Limb (tissue), 2 donors: ENCODE results near the gene PLOD2.

ENCODE experiments used
- DNase-seq, 2 donors: peaks; one replicate each; pipeline ENCODE4 v3.0.0-alpha.2; 2016; ENCODE audit errors: extremely low spot score in 2 of 2

Gene PLOD2

DNA sequence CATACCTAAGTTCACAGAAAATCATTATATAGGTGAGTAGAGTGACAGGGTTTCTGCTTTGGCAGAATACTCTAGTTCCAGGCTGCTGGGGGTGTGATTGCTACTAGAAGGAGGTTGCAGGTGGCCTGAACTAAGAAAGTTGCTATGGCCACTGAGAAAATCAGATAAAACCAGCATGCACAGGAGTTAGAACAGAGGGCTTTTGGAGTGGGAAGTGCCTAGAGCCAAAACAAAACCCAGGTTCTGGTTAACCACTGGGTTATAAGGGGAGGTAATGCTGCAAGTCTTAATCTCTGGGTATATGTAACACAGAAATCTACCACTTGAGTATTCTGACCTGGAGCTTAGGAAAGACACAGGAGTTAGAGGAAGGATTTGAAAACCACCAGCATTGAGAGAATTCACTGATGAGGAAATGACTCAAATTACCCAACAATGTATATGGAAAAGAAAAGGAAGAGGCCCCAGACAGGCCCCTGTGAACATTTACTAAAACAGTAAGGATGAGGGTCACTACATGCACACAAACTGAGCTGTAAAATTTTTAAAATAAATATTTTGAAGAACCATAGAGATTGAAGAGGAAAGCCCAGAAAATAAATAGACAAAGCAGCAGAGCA lies 60.0 kb downstream of the PLOD2 start:
- no peak for DNase-seq

DNA sequence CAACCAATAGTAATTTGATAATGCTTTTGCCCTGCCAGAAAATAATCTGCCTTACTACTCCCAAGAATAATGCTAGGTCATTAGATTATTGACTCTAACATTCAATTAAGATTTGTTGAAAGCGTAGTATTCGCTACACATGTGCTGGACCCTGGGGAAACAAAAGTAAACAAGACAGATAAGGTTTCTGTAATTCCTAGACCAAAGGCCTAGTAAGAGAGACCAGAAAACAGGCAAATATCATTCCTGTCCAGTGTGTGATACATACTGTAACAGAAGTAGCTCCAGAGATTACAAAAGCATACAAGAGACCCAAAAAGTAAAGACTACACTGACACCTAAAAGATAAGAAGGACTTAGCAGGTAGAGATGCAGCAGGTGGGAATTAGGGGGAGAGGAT lies 60.8 kb downstream of the PLOD2 start:
- no peak for DNase-seq

DNA sequence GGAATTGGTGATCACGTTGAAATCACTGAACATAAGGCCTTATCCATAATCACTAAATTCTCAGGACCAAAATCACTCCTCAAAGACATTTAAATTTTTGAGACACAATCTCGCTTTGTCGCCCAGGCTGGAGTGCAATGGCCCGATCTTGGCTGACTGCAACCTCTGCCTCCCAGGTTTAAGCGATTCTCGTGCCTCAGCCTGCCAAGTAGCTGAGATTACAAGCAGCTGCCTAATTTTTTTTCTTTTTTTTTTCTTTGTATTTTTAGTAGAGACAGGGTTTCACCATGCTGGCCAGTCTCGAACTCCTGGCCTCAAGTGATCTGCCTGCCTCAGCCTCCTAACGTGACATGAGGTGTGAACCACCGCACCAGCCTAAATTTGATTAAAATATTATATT lies 61.7 kb downstream of the PLOD2 start:
- no peak for DNase-seq

DNA sequence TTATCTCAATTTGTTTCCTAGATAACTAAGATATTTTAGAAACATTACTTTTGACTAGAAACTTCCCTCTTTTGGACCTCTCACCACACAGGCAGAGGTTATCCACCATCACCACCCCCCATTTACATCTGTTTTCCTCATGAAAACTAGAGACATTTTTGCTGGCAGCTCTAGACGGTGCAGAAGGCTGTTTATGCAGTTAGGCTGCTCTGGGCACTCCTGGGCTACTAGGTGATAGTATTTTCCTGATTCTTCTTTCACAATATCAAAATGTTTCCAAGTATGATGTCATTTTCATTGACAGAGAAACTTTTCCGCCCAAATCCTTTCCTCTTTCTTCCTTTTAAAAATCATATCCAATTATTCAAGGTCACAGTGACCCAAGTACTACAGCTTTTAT lies 67.1 kb downstream of the PLOD2 start:
- DNase-seq = no peak

DNA sequence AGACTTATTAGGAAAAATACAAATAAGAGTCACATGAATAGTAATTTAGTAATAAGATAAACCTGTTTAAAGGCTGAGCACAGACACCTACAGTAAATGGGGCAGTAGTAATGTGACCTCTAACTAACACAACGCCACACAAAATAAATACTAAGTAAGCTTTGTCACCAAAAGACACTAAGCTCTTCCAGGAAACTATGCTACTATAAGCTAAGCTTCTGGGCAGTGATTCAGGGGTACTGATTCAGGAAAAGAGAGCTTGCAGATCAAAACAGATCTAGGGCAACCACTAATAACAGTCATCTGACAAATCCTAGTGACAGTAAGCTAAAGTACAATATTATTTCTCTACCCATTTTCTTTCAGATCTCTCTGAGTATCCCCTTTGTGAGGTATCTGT lies 68.8 kb downstream of the PLOD2 start:
- DNase-seq = no peak

DNA sequence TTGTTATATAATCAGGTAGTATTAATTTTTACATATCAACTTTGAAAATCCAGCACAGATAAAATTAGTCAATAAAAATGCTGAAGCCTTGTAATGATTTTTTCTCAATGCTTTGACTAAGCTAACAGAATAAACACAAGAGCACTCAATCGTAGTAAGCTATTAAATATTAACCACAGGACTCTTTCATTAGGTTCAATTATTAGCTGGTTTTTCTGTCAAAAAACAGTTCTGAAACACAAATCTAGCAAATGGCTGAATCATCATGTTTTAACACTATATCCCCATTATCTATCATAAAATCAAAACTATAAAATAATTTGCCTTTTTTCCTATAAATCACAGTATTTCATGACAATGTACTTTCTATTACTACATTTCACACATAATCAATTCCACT lies 69.6 kb downstream of the PLOD2 start:
- DNase-seq = no peak

DNA sequence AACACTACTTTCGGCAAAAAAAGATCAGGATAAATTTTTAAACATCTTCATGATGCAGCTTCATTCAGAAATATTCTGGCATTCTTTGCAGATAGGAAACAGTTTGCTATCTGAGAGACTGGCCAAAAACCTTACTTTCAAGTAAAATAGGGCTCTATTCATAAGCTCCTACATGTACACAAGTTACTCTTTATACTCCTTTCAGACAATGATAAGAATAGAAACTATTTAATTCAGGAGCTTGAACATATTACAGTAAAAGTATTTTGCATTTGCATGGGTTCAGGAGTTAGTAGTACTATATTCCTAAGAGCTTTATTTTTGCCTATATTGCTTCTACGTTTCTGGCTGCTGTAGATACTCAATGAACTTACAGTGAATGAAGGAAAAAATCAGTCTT lies 70.5 kb downstream of the PLOD2 start:
- no peak for DNase-seq

DNA sequence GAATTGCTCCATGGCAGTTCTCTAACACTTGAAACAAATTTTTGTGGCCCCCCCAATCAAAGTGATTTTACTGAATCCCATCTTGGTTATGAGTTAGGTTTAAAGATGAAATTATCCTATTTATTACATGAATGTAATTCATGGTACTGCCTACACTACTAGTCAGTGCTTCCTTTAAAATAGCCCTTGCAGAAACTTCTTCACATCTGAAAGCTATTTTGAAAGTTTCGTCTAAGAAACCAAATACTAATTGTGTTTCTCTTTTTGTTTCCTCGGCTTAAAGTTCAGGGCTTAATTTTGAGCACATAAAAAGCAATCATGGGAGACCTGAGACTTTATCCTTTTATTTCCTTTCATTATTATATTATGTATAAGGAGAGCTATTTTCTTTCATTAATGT lies 72.1 kb downstream of the PLOD2 start:
- DNase-seq = no peak

DNA sequence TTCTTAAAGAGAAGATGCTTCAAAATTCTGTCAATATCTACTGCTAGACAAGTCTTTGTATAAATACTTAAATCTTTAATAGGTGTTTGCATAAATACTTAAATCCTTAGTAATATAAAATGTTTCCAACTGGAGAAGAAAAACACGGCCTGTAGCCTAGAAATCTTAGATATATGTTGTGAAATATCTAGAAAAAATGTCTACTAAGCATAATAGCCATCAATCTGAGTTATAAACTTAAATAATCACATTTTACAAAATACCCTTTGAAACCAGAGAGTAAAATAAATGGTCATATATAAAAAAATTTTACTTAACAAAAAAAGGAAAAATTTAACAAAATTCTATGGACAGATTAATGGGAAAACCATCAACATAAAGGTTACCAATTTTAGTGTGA lies 73.9 kb downstream of the PLOD2 start:
- DNase-seq = no peak

DNA sequence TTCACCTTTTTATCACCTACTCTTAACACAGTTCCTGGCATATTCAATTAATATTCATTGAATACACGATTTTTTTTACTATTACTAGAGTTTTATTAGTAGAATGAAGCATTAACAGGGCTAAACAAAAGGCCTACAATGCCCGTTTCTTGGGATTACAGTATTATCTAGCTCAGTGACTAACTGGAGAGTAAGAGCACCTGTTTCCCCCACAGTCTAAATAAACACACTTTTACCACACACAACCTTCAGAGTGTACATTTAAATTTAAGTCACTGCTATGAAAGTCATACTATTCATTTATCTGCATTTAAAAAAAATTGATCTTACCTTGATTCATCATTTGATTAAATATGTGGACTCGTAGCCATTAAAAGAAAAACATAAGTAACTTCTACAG lies 74.8 kb downstream of the PLOD2 start:
- DNase-seq = no peak

DNA sequence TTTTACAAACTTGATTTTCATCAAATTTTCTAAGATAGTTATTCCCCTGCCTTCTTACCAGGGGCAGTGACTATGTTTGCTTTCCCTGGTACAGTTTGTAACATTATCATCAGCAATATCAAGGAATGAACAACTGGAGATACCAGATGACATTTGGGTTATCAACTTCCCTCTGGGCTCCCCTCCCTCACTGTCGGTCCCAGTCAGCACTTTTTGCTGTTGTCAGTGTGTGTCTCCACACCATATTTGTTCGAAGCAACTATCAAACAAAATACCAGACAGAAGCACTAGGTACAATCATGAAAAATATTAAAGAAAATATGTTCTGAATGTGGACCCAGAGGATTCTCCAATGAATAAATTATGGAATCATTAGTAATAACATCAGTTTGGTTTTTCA lies 75.3 kb downstream of the PLOD2 start:
- DNase-seq = no peak

DNA sequence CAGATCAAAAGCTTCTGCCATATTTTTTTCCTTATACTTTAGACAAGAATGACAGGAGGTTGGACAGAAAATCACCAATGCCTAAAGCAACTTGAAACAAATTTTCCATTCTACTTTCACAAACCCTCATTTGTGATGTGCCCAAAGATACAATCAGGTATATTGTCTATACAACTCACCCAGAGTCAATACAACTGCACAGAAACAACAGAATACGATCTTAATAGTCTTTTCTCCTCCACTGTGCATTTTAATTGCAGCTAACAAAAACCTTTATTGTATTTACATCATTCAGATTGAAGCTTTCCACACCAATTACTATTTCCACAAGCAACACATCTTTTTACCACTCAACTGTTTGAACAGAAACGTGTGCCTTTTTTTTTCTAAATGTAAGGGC lies 80.4 kb downstream of the PLOD2 start:
- DNase-seq = no peak

DNA sequence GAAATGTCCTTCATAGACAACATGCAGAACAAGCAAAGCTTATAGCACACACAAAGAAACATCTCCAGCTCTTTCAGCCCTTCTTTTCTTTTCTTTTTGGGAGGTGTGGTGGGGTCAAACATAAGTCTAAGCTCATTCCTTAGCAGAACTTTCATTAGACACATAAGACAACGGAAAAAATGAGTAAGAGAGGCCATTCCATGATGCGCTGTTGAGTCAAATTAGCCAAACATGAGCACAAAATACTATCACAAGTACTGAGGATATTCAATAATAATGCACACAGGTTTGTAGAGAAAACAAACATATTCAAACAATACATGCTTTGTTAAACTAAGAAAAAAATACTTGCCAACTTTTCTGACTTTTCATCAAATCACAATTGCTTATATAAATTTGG lies 83.0 kb downstream of the PLOD2 start:
- DNase-seq = no peak

DNA sequence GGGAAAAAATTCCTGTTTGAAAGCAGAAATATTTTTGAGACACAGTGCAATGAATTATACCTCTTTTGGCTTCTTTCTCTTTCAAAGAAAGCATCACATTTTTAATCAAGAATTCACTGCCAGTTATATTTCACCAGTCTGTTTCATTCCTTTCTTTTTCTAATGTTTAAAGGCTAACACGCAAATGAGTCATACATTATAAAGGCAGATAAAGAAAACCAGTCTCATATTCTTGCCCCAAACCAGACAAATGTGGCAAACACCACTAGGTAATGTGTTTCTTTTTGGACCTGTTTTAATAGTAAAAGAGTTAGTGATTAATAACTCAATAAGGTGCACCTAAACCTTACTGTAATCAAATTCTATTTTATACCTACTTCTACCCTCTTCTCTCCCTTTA lies 83.8 kb downstream of the PLOD2 start:
- no peak for DNase-seq

DNA sequence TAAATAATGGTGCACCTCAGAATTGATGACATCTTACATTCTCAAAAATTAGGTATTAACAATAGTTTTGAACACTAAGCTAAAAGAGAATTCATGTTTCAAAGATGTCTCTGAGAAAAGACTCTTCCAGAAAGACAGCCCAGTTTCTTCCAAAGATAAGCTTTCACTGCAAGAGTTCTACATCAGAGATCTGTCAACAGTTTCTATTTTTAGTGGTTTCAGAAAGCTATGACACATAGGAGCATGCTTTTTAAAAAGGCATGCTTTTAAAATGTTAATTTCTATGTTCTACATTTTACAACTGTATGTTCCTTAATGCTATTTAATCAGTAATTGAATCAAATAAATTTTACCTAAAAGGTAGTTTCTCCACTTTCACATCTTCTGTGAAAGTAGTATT lies 88.2 kb downstream of the PLOD2 start:
- DNase-seq = no peak

DNA sequence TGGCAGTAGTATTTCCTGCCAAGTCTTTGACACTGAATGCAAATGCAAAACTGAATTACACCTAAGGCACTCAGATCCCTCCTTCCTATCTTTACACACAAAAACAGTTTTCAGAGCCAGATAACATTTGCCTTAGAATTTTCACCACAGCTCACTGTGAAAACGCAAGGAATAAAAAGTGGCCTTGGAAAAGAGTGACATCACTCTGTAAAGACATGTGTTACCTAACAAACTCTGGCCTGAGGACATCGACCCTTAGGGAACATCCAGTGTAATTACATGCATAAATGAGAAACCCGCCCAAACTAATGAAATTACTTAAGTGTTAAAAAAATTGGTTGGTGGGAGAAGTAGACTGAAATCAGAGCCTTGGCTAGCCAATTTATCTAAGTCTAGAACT lies 88.9 kb downstream of the PLOD2 start:
- no peak for DNase-seq

DNA sequence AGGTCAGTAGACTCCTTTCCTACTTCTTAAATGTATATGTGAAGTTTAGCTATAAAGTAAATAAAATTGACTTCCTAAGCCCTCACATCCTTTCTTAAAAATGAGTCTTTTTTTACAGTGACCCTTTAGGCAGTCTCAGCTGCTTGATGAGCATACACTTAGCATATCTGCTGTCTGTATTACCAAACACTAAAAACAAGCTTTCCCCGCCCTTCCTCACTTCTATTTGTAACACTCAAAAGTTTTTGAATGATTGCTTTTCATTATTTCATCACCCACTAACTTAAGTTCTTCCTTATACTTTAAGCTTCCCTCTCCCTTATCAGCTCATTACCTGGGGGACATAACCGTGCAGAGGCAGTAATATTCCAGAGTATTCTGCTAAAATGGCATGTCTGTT lies 89.4 kb downstream of the PLOD2 start:
- DNase-seq = no peak

DNA sequence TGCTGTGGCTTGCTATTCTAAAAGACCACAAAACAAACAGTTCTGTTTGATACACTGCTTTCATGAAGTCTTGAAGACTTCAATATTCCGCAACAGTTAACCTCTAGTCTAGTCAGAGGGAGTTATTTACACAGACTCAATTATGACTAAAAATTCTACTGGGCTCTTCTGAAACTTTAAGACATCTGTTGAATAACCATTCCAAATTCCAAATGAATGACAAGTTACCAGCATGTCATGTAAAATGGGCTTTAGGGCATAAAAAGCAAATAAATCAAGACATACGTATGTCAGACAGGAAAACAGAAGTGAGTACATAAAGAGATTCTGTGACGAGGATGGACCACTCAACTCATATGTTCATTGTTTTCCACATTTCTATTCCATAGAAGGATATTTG lies 93.9 kb downstream of the PLOD2 start:
- DNase-seq = no peak

DNA sequence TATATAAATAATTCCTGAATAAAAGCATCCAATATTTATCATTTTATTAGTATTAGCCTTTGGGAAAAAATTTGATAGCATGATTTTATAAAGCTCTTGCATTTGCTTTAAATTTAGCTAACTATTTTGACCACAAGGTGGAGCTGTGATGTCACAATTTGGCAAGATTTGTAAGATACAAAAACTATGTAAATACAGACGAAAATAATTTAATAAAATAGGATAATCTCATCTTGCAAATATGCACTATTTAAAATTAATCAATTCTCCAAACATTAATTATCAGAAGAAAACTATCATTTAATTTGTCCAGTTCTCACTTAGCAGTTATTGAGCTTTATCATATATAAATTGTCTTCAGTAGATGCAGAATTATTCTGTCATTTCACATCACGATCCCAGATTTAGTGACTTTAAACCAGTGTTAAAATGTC lies 95.4 kb downstream of the PLOD2 start:
- DNase-seq = peak in 1 of 2 donors; percentile 61

DNA sequence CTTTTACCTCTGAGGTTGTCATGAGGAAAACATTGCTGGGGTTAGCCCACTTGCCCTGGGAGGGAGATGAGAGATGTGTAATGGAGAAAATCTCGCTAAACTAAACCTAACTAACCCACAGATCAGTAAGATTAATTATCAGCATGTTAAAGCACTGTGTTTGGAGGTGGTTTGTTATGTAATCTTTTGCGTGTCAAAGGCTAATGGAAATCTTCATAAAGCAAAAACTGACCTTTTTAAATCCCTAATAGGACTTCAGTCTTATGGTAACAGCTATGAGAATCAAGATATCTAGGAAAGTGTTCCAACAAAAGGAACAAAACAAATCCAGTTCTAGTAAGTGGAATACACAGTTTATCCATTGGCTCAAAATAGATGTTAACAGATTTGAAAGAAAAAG lies 102.7 kb downstream of the PLOD2 start:
- no peak for DNase-seq

DNA sequence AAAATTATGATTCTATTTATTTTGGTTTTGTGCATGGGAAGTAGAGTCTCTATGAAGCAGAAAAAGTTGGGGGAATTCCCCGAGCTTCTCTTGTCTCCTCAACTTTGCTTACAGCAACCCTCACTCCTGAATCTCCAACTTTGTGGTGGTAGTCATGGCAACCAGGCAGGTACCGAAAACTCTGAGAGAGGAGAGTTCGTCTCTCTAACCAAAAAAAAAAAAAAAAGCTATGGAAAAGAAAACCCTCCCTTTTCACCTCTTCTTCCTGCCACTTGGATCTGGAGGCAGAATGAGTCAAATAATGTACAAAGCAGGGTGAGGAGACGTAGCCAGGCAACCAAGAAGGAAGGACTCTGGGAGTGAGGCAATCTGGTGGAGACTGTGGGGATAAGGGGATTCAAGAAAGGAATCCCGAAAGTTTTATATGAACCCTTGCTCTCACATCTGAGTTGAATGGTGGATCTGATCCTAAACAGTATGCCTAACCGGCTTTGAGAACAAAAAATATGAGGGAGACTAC lies 108.1 kb downstream of the PLOD2 start:
- no peak for DNase-seq

DNA sequence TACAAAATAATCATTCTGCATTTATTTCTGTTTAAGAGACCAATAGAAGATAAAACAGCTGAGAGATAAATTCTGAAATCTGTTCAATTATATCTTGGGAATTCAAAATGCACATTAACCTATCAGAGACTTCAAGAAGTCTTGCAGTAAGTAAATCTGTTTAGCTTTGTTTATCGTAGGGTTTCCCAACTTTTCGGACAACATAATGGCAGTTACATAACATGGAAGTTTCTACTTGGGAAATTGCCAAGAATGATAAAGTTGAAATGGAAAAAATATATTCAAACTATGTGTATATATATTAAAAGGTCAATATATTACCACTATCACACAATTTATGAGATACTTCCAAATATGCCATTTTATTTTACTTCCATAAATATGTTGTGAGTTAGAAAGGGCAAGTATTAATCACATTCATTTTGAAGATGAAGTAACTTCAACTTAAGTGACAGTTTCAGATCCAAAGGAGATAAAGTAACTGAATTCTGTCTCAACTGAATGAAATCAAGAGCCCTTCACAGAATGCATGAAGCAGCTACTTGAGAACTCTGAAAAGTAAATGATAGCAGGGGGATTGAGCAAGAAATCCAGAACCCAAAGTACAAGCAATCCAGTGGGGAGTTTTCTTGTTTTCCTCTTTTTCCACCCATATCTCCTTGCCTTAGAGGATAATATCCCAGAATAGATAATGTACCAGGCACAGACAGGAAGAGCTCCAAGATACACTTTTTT lies 108.8 kb downstream of the PLOD2 start:
- DNase-seq = no peak

DNA sequence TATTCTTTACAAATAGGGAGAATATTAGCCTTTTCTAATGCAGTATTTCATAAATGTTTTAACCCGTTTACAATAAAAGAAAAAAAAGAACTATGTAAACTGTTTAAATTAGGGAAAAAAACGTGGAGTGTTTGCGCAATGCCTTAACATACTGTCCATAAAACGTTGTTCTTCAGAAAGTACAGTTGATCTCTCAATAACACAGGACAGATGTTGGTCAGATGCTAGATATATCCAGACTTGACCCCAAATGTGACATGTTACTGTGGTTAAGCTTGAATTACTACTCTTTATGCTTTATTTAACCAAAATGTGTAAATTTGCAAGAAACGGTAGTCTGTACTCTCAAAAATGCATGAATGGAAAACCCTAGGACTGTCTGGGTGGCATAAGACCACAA lies 110.3 kb downstream of the PLOD2 start:
- no peak for DNase-seq
